ENCODE data around the gene UBE2E2.
"Not testable (repeated sequence)": the region's sequence is repeated elsewhere in the genome, so short reads cannot be mapped to it uniquely, and the experiment has no call there.

UBE2E2 gene

DNA sequence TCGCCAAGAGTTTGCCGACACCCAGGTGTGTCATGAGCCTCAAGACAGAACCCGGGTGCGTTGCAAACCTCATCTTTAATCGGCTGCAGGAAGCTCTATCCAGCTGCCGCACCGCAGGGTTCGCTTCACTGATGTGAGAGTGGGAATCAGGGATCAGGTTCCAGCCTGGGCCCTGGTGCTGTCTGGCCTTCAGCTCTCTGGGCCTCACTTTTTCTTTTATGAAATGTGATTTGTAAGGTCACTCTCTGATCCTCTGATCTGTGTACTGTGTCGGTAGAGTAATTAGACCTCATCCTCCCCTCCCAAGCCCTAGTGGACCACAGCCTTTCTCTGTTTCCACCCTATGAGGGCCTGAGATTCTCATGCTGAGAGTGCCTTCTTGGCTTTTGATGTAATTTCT lies 399.8 kb downstream of the UBE2E2 start:
- TF ChIP-seq, protein P1, sequence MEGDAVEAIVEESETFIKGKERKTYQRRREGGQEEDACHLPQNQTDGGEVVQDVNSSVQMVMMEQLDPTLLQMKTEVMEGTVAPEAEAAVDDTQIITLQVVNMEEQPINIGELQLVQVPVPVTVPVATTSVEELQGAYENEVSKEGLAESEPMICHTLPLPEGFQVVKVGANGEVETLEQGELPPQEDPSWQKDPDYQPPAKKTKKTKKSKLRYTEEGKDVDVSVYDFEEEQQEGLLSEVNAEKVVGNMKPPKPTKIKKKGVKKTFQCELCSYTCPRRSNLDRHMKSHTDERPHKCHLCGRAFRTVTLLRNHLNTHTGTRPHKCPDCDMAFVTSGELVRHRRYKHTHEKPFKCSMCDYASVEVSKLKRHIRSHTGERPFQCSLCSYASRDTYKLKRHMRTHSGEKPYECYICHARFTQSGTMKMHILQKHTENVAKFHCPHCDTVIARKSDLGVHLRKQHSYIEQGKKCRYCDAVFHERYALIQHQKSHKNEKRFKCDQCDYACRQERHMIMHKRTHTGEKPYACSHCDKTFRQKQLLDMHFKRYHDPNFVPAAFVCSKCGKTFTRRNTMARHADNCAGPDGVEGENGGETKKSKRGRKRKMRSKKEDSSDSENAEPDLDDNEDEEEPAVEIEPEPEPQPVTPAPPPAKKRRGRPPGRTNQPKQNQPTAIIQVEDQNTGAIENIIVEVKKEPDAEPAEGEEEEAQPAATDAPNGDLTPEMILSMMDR (IDR thresholded peaks at IDR 0.05; ENCODE audit: insufficient read depth, low read depth, low read length, missing control alignments): no peak
- no peak overlapping the region for H3K4me3 ChIP-seq (ENCODE audit: low read length)
- no peak for DNase-seq (ENCODE audit: low read depth)

DNA sequence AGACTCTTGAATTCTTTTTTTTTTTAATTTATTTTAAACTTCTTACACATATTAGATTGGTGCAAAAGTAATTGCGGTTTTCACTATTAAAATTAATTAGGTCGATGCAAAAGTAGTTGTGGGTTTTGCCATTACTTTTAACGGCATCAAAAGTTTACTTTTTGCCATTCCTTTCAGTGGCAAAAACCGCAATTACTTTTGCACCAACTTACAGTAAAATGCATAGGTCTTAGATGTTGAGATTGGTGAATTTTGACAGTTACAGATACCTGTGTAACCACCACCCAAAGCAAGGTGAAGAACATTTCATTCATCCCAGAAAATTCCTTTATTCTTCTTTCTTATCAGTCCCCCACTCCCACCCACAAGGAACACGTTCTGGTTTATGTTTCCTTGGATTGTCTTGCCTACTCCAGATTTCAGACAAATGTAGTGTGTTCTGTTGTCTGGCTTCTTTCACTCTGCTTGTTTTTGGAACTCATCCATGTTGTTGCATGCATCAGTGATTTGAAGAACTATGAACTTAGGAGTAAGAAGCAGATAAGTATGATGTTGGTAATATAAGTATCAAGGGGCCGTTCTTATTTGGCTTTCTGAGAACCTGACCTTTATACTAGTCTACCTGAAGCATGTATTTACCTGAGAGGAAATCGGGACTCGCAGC lies 404.2 kb downstream of the UBE2E2 start:
- TF ChIP-seq, protein P1 (IDR thresholded peaks at IDR 0.05; ENCODE audit: insufficient read depth, low read depth, low read length, missing control alignments): no peak
- no peak overlapping the region for H3K4me3 ChIP-seq (ENCODE audit: low read length)
- no peak for DNase-seq (ENCODE audit: low read depth)

DNA sequence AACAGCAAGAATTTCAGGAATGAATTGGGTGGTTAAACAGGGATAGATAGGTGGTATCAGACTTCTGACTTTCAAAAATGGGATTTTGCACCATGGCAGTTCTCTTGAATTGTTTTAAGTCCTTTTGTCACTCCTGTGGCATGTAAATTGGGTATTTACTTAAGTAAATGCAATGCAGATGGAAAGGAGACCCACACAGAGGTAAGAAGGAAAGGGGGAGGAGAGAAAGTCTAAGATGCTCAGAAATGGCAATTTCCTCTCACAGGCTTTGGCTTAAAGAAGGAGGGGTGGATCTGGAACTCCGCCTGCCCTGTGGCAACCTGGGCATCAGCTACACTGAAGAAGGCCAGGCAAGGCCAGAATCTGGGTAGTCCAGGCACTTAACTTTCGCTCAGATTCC lies 405.5 kb downstream of the UBE2E2 start:
- H3K4me3 ChIP-seq (ENCODE audit: low read length): no peak overlapping the region
- TF ChIP-seq, protein P1 (IDR thresholded peaks at IDR 0.05; ENCODE audit: insufficient read depth, low read depth, low read length, missing control alignments): no peak
- no peak for DNase-seq (ENCODE audit: low read depth)

- TF ChIP-seq, protein P1 (IDR thresholded peaks at IDR 0.05; ENCODE audit: insufficient read depth, low read depth, low read length, missing control alignments): no peak
These were observed 408.7 kb downstream of the UBE2E2 start for GRCh38 chr3:23611737-23612295.

GRCh38 chr3:23612296-23612891 lies 409.3 kb downstream of the UBE2E2 start:
- peak; percentile 83 for DNase-seq (ENCODE audit: low read depth)
- no peak overlapping the region for H3K4me3 ChIP-seq (ENCODE audit: low read length)
- TF ChIP-seq, protein P1 (IDR thresholded peaks at IDR 0.05; ENCODE audit: insufficient read depth, low read depth, low read length, missing control alignments): no peak

More at GRCh38 chr3:23611737-23612295, 408.7 kb downstream of the UBE2E2 start:
- no peak overlapping the region for H3K4me3 ChIP-seq (ENCODE audit: low read length)
- peak; percentile 45 for DNase-seq (ENCODE audit: low read depth)

DNA sequence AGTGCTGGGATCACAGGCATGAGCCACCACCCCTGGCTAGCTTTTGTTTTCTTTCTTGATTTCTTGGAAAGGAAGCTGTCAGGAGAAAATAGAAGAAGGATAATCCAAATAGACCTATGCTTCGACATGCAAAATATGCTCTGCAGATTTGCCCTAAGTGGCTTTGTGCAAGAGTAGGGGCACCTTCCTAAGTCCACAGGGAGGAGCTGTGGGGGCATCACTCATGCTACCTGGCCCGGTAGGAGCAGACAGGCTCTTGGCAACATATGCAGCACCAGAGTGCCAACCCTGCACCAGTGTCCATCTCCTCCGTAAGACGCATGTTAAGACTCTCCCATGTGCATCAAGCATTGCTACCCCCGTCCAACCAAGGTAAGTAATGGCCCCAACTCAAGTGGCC lies 411.9 kb downstream of the UBE2E2 start:
- no peak for DNase-seq (ENCODE audit: low read depth)
- TF ChIP-seq, protein P1 (IDR thresholded peaks at IDR 0.05; ENCODE audit: insufficient read depth, low read depth, low read length, missing control alignments): no peak
- no peak overlapping the region for H3K4me3 ChIP-seq (ENCODE audit: low read length)

DNA sequence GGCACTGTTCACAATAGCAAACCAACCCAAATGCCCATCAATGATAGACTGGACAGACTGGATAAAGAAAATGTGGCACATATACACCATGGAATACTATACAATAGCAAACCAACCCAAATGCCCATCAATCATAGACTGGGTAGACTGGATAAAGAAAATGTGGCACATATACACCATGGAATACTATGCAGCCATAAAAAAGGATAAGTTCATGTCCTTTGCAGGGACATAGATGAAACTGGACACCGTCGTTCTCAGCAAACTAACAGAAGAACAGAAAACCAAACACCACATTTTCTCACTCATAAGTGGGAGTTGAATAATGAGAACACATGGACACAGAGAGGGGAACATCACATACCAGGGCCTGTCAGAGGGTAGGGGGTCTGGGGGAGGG lies 415.3 kb downstream of the UBE2E2 start:
- not testable (repeated sequence) for DNase-seq (ENCODE audit: low read depth); H3K4me3 ChIP-seq (ENCODE audit: low read length)
